Stimulated activated effector memory CD8-positive, alpha-beta T cell treated with anti-CD3 and anti-CD28 coated beads, Interleukin-12 subunit alpha, Interleukin-12 subunit beta, amount 100 ng/mL, for 72 hours (primary cell): Measurements from ENCODE around the gene PRTN3.
"Not testable (repeated sequence)": the region's sequence is repeated elsewhere in the genome, so short reads cannot be mapped to it uniquely, and the experiment has no call there.

Experiments used
- ATAC-seq: fragments of 150-1000 bp; cut with Tn5 transposase; 2 replicates; pipeline ENCODE4 v1.10.0; 2021
- DNase-seq, 2 donors: peaks; one replicate each; pipeline ENCODE4 v3.0.0; 2021 to 2022; ENCODE audit warnings: low spot score in 2 of 2
- H3K27ac Mint-ChIP-seq: one replicate; pipeline ENCODE4 v1.8.0; 2022; ENCODE audit warnings: mild to moderate bottlenecking, mixed read lengths
- H3K36me3 Mint-ChIP-seq: one replicate; pipeline ENCODE4 v1.8.0; 2022; ENCODE audit warnings: mild to moderate bottlenecking, mixed read lengths
- H3K4me1 Mint-ChIP-seq: one replicate; pipeline ENCODE4 v1.8.0; 2022; ENCODE audit warnings: mixed read lengths
- H3K4me3 Mint-ChIP-seq: one replicate; pipeline ENCODE4 v1.8.0; 2022; ENCODE audit warnings: mild to moderate bottlenecking, mixed read lengths
- H3K9me3 Mint-ChIP-seq: one replicate; pipeline ENCODE4 v1.8.0; 2022; ENCODE audit warnings: mixed read lengths

PRTN3 gene

DNA sequence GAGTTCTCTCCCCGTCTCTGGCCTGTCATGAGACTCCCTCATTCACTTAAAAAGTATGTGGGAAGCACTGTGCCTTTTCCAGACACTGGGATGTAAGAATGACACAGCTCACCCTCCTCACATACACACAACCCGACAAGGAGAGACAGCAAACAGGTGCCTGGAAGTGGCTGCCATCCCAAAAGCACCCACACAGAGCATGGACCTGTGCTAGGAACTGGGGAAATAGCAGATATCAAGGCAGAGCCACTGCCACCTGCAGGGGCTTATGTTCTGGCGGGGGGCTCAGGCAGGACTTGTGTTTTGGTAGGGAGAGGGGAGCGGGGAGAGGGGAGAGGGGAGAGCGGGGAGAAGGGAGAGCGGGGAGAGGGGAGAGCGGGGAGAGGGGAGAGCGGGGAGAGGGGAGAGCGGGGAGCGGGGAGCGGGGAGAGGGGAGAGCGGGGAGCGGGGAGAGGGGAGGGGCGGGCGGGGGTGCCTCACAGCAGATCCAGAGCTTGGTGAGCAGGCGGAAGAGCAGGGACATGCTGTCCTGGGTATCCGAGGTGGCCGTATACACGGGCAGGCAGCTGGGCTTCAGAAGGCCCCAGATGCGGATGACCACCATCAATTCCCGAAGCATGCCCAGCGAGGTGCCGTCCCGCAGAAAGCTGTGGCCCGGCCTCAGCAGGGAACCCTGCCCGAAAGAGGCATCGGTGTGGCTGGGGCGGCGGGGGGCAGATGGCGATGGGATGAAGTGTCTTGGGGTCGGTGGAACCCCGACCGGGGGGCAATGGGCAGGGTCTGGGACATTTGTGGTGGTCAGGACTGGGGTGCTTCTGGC is 30.9 kb downstream of the PRTN3 start:
- no peak for DNase-seq
- no peaks in the 10 kb centered on the region for H3K9me3 Mint-ChIP-seq
- peak overlapping the region; percentile 54 for H3K4me3 Mint-ChIP-seq
- ATAC-seq = no peak
- H3K36me3 Mint-ChIP-seq = peaks cover 44% of the 10 kb centered on the region
- peak overlapping the region; percentile 70 for H3K27ac Mint-ChIP-seq
- H3K4me1 Mint-ChIP-seq = peaks cover 24% of the 10 kb centered on the region

DNA sequence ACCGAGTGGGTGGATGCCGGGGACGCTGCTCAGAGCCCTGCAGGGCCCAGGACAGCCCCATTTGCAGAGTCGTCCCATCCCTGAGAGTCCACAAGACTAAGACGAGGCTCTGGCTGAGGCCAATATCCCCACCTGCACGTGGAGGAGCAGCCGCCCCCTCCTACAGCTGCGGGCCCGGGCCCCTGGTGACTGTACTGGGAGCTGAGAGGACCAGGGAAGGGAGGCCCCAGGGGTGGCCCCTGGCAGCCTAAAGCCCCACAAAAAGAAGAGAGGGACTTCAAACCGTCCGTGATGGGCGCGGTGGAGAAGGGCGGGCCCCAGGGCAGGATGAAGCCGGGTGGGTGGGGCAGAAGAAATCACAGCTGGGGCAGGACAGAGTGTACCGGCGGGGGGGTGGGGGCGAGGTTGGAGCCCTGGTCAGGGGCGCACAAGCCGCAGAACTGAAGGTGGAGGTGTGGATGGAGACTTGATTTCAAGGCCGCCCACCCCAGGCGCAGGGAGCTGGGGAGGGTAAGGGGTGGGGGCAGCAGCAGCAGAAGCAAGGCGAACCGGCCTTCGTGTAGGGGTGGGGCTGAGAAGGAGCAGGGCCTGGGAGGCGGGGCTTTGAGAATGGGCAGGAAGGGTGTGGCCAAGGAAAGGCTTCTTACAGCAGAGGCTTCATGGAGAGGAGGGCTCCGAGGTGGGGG is 31.6 kb downstream of the PRTN3 start:
- ATAC-seq (peak; percentile 85), DNase-seq (peak; percentile 54 to 86)
- Mint-ChIP-seq H3K9me3 (no peaks in the 10 kb centered on the region), H3K36me3 (peaks cover 37% of the 10 kb centered on the region), H3K4me3 (peak overlapping the region; percentile 54), H3K4me1 (peaks cover 21% of the 10 kb centered on the region), H3K27ac (peak overlapping the region; percentile 70)

DNA sequence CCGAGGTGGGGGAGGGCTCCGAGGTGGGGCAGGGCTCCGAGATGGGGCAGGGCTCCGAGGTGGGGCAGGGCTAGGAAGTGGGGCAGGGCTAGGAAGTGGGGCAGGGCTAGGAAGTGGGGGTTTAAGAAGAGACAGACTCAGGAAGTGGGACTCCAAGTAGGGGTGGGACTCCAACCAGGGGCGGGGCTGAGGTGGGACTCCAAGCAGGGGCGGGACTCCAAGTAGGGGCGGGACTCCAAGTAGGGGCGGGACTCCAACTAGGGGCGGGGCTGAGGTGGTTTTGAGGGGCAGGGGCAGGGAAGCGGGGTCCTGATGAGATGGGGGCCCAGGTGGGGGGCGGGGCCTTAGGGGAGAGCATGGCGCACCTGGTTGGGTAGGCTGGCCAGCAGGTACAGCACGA is 32.3 kb downstream of the PRTN3 start:
- H3K4me1 Mint-ChIP-seq = peaks cover 18% of the 10 kb centered on the region
- peak overlapping the region; percentile 54 for H3K4me3 Mint-ChIP-seq
- H3K9me3 Mint-ChIP-seq = no peaks in the 10 kb centered on the region
- ATAC-seq (peak; percentile 84), DNase-seq (no peak)
- H3K27ac Mint-ChIP-seq = no peak overlapping the region
- peaks cover 32% of the 10 kb centered on the region for H3K36me3 Mint-ChIP-seq

DNA sequence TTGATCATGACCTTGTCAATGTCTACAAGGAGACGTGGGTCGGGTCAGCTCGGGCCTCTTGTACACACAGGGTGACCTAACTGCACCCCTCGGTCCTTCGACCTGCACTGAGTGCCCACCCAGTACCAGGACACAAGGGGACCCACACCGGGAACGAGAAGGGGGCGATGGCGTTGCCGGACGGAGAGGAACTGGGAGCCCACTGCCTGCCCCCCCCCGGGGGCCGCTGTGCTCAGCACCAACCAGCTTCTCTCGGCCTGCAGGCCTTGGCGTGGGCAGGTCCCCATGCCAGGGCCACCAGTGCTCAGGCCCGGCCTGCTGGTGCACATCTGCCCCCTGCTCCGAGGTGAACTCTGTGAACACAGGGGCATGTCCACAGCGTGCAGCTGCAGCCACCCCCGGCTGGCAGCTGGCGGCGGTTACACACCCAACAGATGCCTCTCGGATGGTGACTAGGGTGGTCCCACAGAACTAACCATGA is 32.8 kb downstream of the PRTN3 start:
- Mint-ChIP-seq H3K9me3 (no peaks in the 10 kb centered on the region), H3K4me1 (peaks cover 18% of the 10 kb centered on the region), H3K27ac (no peak overlapping the region), H3K36me3 (peaks cover 32% of the 10 kb centered on the region), H3K4me3 (no peak overlapping the region)
- DNase-seq (no peak), ATAC-seq (no peak)

DNA sequence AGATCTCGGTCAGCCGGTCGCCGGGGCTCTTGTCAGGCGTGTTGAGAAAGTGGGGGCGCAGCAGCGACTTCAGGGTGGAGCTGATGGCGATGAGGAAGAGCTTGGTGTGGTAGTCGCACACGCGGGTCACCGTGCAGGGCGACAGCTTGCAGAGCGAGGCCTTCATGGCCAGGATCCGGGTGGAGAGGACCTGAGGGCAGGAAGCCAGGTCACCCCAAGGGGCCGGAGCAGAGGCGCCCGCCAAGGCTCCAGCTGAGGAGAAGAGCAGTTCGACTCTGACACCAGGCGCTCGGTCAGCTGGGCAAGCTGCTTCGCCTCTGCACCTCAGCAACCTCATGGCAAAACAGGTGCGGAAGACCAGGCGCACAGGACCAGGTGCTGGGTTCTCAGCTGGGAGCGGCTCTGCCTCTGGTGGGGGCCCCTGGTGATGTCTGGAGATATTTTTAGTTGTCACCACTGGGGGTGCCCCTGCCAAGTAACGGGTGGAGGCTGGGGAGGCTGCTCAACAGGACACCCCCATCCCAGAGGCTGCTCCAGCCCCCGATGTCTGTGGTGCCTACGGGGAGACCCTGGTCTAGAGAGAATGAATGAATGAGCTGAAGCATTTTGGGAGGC is 34.6 kb downstream of the PRTN3 start:
- Mint-ChIP-seq H3K4me3 (no peak overlapping the region), H3K4me1 (peaks cover 10% of the 10 kb centered on the region), H3K9me3 (no peaks in the 10 kb centered on the region), H3K27ac (peak overlapping the region; percentile 6), H3K36me3 (peaks cover 26% of the 10 kb centered on the region)
- ATAC-seq = no peak
- no peak for DNase-seq

DNA sequence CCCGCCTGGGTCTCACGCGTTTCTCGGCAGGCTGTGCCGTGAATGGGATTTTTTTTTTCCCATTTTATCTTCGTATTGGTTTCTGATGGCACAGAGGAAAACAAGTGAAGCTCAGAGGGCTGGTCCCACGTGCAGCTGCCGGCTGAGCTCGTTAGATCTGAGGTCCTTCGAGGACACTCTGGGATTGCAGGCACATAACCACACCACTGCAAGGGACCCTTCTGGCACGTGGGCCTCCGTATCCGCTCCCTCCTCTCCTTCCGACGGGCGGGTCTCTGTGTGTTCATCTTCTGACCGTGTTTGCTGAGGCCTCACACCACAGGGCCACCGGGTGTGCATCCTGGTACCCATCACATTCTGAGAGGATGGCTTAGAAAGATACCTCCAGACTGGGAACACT is 35.3 kb downstream of the PRTN3 start:
- no peak overlapping the region for H3K4me3 Mint-ChIP-seq
- peaks cover 26% of the 10 kb centered on the region for H3K36me3 Mint-ChIP-seq
- no peaks in the 10 kb centered on the region for H3K9me3 Mint-ChIP-seq
- ATAC-seq = no peak
- H3K4me1 Mint-ChIP-seq = peaks cover 9% of the 10 kb centered on the region
- peak overlapping the region; percentile 6 for H3K27ac Mint-ChIP-seq
- DNase-seq = no peak

DNA sequence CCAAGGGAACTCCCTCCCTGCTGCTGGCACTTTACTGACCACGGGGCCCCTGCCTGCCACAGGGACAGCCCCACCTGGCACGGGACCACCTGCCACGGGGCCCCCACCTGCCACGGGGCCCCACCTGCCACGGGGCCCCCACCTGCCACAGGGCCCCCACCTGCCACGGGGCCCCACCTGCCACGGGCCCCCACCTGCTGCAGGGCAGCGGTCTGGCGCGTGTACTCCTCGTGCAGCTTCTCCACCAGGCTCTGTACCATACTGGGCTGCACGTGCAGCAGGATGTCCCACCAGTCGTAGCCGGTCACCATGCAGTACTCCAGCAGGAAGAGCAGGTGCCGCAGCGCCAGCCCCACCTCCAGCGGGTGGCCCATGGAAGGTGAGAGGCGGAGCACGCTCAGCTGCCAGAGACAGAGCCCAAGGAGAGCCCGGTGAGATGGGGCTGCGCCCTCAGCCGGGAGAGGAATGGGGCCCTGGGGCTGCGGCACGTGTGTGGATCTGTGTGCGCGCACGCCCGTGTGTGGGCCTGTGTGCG is 36.0 kb downstream of the PRTN3 start:
- ATAC-seq (no peak), DNase-seq (no peak)
- Mint-ChIP-seq H3K9me3 (no peaks in the 10 kb centered on the region), H3K36me3 (peaks cover 23% of the 10 kb centered on the region), H3K4me1 (peaks cover 9% of the 10 kb centered on the region), H3K4me3 (no peak overlapping the region), H3K27ac (no peak overlapping the region)

DNA sequence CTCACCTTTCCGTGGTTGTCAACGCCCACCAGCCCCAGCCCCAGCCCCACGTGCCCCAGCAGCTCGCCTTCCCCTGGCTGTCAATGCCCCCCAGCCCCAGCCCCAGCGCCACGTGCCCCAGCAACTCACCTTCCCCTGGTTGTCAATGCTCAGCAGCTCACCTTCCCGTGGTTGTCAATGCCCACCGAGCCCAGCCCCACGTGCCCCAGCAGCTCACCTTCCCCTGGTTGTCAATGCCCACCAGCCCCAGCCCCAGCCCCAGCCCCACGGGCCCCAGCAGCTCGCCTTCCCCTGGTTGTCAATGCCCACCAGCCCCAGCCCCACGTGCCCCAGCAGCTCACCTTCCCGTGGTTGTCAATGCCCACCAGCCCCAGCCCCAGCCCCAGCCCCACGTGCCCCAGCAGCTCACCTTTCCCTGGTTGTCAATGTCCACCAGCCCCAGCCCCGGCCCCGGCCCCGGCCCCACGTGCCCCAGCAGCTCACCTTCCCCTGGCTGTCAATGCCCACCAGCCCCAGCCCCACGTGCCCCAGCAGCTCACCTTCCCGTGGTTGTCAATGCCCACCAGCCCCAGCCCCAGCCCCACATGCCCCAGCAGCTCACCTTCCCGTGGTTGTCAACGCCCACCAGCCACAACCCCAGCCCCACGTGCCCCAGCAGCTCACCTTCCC is 37.3 kb downstream of the PRTN3 start:
- H3K4me1 Mint-ChIP-seq, DNase-seq, H3K9me3 Mint-ChIP-seq, H3K27ac Mint-ChIP-seq, ATAC-seq, H3K4me3 Mint-ChIP-seq: not testable (repeated sequence)
- peaks cover 31% of the 10 kb centered on the region for H3K36me3 Mint-ChIP-seq

DNA sequence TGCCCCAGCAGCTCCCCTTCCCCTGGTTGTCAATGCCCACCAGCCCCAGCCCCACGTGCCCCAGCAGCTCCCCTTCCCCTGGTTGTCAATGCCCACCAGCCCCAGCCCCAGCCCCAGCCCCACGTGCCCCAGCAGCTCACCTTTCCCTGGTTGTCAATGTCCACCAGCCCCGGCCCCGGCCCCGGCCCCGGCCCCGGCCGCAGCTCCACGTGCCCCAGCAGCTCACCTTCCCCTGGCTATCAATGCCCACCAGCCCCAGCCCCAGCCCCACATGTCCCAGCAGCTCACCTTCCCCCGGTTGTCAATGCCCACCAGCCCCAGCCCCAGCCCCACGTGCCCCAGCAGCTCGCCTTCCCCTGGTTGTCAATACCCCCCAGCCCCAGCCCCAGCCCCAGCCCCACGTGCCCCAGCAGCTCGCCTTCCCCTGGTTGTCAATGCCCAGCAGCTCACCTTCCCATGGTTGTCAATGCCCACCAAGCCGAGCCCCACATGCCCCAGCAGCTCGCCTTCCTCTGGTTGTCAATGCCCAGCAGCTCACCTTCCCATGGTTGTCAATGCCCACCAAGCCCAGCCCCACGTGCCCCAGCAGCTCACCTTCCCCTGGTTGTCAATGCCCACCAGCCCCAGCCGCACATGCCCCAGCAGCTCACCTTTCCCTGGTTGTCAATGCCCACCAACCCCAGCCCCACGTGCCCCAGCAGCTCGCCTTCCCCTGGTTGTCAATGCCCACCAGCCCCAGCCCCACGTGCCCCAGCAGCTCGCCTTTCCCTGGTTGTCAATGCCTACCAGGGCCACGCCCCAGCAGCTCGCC is 38.2 kb downstream of the PRTN3 start:
- not testable (repeated sequence) for H3K4me1 Mint-ChIP-seq

DNA sequence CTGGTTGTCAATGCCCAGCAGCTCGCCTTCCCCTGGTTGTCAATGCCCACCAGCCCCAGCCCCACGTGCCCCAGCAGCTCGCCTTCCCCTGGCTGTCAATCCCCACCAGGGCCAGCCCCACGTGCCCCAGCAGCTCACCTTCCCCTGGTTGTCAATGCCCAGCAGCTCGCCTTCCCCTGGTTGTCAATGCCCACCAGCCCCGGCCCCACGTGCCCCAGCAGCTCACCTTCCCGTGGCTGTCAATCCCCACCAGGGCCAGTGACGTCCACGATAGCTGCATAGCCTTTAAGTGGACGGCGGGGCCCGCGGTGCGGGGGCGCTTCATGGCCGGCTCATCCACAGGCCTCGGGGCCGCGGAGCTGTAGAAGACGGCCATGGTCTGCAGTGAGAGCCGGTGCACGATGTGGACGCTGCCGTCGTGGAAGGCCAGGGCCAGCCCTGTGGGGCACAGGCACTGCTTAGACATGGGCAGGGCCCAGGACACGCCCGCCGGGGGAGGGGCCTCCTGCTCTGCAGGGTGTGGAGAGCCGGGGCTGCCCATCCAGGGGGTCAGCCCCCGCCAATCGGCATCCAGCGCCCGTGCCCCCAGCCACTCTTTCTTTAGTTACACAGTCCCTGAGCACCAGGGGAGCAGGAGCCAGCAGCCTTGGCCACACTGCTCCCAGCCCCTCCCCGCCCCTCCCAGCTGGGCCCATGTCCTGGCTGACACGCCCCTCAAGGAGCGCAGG is 39.1 kb downstream of the PRTN3 start:
- Mint-ChIP-seq H3K9me3 (no peaks in the 10 kb centered on the region), H3K4me3 (no peak overlapping the region), H3K27ac (no peak overlapping the region), H3K4me1 (no peaks in the 10 kb centered on the region), H3K36me3 (peaks cover 32% of the 10 kb centered on the region)
- DNase-seq (no peak), ATAC-seq (no peak)

More for the DNA sequence above, 38.2 kb downstream of the PRTN3 start:
- not testable (repeated sequence) for H3K9me3 Mint-ChIP-seq, DNase-seq, H3K4me3 Mint-ChIP-seq, ATAC-seq
- peaks cover 33% of the 10 kb centered on the region for H3K36me3 Mint-ChIP-seq
- peak overlapping the region; percentile 64 for H3K27ac Mint-ChIP-seq

DNA sequence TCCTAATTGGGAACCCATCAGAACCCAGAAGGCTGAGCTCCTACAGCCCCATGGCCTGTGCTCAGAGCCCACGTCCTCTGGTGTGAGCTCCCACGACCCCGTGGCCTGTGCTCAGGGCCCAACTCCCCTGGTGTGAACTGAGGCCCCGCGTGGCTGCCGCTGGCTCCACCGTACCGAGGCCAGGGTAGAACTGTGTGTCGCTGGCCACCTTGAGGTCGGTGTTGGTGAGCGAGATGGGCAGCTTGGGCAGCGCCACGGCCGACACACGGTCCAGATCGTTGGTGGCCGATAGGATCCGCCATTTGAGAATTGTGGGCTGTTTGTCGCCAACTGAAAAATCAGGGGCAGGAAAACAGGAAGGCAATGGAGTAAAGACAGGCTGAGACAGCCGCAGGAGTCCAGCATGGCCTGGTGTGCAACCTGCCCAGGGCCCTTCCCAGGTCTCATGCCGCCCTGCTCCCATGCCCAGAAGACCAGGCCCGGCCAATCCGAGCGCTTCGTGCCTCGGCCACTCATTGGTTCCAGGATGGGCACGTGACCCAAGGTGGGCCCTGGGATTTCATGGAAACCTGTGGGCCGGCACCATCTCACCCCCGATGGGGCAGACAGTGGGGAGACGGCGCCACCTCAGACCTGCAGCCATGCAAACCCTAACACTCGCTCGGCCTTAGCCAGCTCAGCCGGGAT is 40.7 kb downstream of the PRTN3 start:
- H3K27ac Mint-ChIP-seq = no peak overlapping the region
- no peak overlapping the region for H3K4me3 Mint-ChIP-seq
- DNase-seq (no peak), ATAC-seq (no peak)
- peaks cover 31% of the 10 kb centered on the region for H3K36me3 Mint-ChIP-seq
- no peaks in the 10 kb centered on the region for H3K9me3 Mint-ChIP-seq
- no peaks in the 10 kb centered on the region for H3K4me1 Mint-ChIP-seq

DNA sequence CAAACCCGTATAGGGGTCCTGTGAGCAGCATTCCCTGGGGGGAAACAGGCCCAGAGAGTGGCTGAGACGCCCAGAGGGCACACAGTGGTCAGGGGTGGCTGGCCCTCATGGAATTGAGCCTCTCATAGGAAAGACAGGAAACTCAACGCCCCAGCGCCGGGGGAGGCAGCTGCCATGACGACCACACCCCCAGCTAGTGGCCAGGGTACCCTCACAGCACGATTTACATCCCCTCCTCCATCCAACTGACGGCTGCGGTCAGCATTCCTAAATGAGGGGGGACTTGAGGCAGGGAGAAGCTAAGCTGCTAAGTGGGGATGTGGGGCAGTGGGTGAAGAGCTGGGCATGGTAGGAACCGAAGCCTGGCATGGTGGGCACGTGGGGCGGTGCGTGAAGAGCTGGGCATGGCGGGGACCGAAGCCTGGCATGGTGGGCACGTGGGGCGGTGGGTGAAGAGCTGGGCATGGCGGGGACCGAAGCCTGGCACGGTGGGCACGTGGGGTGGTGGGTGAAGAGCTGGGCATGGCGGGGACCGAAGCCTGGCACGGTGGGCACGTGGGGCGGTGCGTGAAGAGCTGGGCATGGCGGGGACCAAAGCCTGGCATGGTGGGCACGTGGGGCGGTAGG is 42.2 kb downstream of the PRTN3 start:
- Mint-ChIP-seq H3K27ac (no peak overlapping the region), H3K36me3 (peaks cover 46% of the 10 kb centered on the region), H3K4me3 (no peak overlapping the region), H3K9me3 (no peaks in the 10 kb centered on the region), H3K4me1 (no peaks in the 10 kb centered on the region)
- ATAC-seq = no peak
- no peak for DNase-seq

DNA sequence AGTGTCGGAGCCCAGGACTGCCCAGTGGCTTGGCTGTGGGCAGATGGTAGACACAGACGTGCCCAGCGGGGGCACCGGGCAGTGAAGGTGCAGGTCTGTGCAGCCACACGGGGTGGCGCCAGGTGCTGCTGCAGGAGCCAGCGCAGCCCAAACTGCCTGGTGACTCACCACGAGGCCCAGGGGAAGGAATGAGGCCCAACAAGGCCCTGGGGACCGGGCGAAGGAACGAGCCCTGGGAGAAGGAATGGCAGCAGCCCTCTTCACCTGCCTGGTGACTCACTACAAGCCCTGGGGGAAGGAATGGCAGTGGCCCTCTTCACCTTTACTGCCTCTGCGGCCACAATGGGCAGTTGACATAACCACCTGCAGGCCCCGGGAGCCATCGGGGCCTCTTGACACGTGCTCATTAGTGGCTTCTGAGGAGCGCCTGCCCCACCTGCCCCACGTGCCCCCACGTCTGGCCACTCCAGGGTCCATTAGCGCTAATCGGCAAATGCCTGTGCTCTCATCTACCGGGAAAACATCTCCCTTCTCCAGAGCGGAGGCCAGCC is 42.9 kb downstream of the PRTN3 start:
- H3K4me3 Mint-ChIP-seq = no peak overlapping the region
- no peaks in the 10 kb centered on the region for H3K9me3 Mint-ChIP-seq
- H3K36me3 Mint-ChIP-seq = peaks cover 47% of the 10 kb centered on the region
- no peak for ATAC-seq
- no peaks in the 10 kb centered on the region for H3K4me1 Mint-ChIP-seq
- no peak for DNase-seq
- no peak overlapping the region for H3K27ac Mint-ChIP-seq
